Colon (tissue), 2 donors: ENCODE data around the gene MYOF.
"Not testable (repeated sequence)": the region's sequence is repeated elsewhere in the genome, so short reads cannot be mapped to it uniquely, and the experiment has no call there.

Source experiments
- FAIRE-seq: peaks from 2 replicates; lab custom pipeline; 2012; peaks lifted over from hg19 to GRCh38; lab: Jason Lieb, UNC
- donor health status: control.
- donor health status: control.

Gene MYOF

DNA sequence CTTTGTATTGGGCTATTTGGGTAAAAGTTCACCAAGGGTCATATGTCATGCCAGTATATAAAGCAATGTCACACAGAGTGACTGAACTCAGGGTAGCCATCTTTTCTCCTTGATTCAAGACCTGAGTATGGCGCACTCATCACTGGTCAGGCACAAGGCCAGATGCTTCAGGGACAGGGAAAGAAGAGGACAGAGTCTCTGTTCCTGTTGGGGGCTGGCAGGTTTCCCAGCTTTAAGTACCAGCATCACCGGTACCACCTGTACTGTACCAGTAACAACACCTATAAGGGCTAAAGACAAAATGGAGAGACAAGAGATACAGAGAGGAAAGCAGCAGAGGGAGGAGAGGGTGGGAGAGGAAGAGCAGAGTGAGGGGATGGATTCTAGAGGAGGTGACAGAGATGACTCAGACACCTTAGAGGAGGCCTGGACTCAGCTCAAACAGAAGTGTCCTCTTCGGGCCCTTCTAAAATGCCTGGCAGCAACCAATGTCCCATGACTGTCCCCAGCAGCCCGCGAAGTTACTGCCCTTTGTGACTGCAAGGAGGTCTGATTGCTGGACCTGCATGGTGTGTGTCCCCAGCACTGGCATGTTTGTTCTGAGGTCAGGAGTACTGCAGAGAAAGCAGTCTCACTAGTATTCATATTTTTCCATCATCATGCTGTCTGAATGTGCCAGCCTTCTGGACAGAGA, 191.3 kb downstream of the MYOF start:
- FAIRE-seq, result no peak

DNA sequence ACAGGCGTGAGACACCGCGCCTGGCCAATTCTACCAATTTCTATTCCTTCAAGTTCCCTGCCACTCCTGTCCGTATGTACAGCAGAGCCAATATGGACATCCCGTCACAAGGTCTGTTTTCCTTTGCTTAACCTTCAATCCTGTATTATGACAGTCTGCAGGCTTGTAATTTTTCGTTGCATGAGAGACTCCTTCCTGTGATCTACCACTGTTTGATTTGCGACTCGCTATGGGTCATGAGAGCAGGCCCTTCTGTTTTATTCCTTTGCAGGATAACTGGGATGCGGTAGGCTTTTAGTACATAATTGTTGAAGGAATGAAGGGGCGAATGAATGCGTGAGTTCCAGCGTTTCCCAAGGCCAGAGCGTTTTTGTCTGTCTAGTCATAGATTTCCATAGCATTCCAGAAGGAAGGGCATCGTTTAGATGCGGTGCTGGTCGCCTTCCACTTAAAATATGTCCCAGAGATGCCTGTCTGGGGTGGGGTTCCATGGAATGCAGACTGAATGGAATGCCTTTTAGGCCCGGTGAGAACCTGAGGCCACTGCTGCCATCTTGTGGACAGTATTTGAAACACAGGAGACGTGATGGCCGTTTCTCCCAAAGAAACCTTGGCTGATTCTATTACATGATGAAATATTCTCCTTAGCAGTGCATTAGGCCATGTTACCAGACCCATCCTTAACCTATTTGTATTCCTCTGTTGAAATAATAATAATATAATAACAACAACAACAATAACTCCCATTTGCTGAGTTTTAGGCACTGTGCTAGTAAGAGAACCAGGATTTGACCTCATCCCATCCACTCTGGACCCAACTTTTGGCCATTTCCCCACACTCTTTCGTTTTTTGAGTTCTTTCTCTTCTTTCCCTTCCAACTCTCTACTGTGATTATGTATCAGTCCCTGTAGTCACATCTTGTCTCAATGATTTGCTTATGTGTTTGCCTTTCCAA, 193.2 kb downstream of the MYOF start:
- no peak for FAIRE-seq

DNA sequence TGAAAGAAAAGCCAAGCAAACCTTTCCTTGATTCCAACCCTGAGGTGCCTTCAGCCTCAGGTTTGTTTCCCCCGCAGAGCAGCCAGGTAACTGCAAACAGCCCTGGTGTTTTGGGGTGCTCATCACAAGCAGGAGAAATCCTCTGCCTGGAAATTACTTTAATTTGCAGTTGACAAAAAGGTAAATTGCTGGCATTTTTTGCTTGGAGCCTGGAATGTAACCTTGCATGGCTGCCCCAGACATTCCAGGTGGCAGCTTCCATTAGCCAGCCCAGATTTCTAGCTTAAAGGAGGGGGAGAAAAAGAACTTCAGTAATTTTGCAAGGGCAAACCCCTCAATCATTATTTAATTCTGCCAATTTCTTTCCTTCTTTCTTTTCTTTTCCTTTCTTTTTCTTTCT, 194.4 kb downstream of the MYOF start:
- FAIRE-seq, result no peak

DNA sequence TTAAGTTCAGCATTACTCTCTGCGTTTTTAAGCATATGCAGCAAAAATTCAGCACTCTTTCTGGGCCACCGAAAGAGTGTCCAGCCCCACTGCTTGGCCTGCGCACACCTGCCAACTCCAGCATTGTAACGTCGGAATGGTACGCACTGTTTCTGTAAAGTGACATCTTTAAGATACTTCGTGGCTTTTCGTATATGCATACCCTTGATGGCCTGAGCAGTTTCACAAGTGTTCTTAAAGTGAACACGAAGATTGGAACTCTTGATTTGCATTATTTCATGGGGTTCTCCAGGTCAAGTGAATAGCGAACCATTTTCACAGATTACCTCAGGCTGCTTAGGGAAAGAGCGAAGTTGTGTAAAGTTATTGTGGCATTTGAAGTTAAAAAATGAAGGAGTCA, 197.9 kb downstream of the MYOF start:
- FAIRE-seq, result not testable (repeated sequence)

DNA sequence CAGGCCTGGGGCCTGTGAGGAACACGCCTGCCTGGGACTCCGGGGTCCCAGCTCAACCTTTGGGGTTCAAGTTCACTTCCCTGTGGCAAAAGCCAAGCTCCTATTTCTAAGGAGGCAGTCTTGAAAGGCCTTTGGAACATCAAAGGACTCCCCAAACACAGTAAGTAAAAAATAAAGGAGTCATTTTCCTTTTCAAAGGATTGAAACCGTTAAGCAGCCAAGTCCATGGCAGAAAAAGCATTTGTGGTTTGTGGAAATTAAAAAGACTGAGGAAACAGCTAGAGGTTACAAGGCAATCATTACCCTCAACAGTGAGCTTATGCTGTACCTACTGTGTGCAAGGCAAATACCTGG, 200.8 kb downstream of the MYOF start:
- no peak for FAIRE-seq

DNA sequence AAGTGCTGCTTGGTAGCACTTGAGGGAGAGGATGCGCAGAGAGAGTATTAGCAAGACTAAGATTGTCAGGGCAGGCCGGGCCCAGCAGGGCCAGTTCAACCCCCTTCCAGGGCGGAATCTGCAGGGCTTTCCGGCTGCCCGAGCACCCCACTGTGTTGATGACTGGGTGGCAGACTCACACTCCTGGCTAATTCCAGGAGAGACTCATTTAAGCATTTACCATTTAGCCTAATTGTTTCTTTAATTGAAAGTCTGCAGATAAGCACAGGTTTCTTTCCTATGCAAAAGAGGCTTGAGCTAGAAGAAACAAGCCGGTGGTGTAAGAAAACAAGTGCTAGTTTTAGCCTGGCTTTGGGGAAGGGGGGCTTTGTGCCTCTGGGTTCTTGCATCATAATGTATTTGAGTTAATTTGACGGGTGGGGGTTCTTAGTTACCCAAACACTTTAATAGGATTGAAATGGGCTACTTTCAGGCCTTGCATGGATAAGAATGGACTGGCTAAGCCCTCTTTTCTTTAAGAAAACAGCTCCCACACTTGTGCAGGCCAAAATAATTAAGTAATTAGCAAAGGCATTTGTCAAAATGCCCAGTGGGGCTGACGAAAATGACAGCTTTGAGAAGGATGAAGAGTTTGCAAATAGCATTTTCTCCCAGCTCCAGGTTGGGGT, 201.3 kb downstream of the MYOF start:
- FAIRE-seq, result no peak

DNA sequence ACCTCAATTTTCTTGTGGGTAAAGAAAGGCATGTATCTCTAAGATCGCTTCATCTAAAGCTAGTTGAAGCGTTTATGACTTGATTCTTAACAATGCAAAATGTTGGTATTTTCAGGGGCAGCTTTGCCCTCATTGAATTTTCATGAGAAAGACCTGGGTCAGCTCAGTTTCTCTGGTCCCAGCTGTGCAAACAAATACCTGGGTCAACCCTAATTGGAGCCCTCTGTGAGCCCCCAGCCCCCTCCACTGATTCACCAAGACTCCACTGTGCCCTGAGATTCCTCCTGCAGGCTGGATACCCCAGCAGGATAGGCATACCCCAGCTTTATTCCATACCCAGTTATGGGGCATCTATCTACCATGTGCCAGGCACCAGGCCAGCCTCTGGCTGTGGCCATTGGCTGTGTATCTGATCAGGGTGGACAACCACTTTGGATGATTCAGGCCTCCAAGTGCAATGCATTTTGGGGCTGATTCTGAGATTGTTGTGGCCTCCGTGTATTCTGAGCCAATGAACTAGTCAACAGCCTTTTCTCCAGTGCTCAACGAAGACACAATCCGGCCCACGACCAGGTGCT, 201.9 kb downstream of the MYOF start:
- FAIRE-seq, result no peak

DNA sequence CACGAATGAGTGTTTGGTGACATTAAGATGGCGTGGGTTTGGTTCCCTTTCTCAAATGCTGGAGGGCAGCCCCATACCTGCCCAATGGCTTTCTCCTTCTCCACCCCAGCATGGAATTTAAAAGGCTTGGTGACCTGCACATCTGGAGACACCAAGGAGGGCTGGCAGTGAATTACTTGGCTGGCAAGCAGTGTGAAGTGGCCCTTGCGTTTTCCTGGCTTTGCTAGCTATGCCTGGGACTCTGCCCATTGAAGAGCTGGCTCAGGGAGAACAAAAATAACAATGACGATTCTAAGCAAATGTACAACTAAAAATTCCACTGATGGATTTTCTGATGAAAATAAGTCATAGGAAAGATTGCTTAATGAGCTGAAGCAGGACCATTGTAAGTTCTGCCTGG, 204.8 kb downstream of the MYOF start:
- FAIRE-seq, result no peak

DNA sequence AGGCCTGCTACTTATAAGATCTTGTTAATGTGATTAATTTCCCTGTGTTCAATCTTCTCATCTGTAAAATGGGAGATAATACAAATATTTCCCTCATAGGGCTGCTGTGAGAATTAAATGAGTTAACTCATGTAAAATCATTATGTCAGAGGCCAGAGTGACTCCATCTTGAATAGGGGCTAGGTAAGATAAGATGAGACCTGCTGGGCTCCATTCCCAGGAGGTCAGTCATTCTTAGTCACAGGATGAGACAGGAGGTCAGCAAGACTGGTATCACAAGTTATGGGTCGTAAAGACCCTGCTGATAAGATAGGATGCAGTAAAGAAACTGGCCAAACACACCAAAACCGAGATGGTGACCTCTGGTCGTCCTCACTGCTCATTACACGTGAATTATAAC, 207.7 kb downstream of the MYOF start:
- no peak for FAIRE-seq

DNA sequence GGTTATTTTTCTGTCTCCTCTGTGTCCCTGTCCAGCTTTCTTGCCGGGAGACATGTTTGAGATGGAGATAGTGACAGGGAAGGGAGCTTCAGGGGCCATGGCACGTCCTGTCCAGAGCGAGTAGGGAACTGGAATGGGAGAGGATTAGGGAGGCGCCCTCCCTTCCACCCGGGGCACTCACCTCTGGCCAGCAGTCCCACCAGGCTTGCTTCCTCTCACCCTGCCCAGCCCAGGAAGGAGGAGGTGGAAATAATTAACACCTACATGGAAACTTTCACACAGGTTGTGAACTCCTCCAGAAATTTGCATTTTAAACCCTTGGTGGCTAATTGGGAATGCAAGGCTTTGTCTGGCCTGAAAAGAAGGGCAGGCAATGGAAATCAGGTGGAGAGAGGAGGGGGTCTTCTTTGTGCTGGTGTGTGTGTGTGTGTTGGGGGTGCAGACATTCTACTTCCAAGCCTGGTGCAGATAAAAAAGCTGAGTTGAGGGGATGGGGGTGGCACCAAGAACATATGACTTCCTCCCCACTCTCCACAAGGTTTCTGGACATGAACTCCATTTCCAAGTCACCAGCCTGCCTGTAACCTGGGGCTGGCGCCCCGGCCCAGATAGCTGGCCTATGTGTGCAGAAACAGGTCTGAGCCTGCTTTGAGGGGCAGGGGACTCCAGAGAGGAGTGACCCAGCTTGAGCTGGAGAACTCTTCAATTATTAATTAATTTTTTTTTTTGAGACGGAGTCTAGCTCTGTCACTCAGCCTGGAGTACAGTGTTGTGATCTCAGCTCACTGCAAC, 209.1 kb downstream of the MYOF start:
- no peak for FAIRE-seq

DNA sequence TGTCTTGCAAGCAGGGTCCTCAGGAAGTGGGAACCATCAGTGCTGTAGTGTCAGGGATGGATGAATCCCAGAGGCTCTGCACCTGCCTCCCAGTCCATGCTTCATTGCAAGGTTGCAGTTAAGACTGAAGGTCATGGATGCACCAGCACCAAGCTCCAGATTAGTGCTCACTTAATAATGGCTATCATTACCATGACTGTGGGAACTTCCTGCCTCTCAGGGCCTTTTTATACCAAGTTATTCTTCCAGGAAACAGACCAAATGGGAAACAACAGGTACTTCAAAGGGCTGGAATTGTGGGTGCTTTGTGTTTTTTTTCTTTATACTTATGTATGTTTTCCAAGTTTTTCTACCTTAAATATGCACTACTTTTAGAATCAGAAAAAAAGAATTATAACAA, 210.8 kb downstream of the MYOF start:
- FAIRE-seq, result no peak

DNA sequence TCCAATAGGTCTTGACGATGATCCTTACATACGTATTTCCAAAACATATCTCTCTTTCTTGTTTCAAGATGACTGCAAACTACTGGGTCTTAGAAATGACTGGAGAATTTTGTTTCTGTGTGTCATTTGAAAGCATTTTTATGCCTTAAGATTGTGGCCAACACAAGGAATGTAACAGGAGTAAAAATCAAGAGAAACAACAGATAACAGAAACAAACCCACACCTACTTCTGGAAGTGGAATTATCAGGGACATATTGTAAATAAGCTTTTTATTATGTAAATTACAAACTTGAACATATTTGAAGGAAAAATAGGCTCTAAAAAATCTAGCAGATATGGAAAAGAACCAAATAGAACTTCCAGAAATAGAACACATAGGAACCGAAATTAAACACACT, 212.9 kb downstream of the MYOF start:
- FAIRE-seq, result no peak

DNA sequence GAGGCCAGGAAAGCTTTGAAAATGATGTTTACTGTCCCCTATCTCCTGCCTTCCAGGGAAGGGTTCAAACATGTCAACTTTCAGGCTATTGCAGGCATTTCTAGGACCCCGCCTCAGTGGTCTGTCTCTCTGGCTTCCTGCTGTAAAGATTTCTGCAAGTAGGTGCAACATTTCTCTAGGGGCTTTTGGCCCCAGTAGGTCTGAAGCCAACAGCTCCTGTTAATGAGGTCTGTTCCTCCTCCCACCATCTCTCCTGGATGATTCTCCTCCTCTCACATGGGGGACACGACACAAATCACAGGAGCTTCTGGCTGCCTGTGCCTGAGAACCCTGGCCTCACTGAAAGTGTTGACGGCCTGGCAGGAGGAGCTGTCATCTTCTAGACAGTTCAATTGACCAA, 214.1 kb downstream of the MYOF start:
- no peak for FAIRE-seq

DNA sequence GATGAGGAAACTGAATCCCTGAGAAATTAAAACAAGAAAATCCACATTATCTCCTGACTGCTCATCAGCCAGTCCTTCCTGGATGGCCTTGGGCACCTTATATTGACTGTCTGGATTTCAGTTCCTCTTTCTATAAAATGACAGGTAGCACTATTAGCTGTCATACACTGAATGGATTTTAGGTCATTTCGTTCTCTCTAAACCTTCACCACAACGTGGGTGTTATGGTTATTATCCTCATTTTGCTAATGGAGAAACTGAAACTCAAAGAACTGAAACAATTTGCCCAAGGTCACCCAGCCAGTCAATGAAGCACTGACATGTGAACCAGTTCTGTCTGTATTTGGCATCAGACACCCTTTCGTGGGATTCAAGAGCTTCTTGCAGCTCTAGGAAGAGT, 214.6 kb downstream of the MYOF start:
- FAIRE-seq, result no peak

DNA sequence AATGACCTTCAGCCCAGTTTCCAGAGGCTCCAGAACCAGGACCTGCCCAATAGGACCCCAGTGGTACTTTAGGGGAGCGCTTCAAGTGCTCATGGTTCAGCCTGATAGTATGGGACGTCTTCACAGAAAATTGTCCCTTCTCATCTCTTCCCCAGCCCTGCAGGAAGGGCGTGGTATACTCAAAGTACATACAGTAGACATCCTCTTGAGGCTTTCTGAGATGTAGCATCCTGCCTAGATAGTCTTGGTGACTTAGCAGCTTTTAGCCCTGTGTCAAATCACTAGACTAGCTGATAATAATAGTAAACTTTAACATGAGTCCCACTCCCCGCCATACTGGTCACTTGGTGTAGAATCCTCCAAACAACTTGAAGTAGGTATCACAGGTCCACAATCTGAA, 215.3 kb downstream of the MYOF start:
- no peak for FAIRE-seq

DNA sequence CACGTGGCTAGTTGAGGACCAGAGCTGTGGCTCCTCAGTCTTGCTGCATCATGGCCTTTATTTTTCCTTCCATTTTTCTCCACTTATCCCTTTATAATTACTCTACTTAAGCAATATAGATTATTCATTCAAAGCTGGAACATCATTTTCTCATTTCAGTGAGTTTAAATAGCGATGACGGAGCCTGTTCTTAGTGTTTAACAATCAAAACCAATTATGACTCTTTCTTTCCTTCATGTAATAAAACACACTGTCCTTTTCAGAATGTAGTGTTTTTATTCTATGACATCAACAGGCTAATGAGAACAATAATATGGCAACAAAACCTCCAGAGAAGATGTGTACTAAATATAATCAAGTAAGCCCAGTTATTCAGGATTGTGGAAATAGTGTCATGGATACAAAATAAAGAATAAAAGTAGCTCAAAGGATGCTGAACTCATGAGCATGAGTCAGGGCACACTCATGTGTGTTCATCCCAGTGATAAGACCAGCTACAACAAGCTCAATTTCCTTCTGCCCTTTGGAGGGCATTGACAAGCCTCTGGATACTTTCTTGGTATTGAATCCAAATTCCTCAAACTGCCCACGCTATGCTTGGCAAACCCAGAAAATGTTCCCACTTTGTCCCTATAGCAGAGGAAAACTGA, 220.0 kb downstream of the MYOF start:
- no peak for FAIRE-seq

DNA sequence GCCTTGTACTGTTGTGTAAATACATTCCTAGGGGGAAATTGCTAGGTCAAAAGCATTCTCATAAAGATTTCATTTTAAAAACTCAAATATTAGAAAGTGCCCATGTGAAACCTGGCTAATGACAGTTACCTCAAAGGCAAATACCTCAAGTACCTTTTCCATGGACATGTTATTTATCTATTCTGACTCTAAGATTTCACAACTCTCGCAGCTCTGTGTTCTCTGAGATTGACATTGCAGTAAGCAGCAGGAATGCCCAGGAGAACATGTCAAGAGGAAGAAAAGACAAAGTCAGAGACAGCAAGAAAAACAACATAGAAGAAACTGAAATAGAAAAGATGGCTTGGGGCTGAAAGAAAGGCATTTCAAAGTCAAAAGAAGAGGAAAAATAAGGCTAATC, 221.0 kb downstream of the MYOF start:
- FAIRE-seq, result no peak

DNA sequence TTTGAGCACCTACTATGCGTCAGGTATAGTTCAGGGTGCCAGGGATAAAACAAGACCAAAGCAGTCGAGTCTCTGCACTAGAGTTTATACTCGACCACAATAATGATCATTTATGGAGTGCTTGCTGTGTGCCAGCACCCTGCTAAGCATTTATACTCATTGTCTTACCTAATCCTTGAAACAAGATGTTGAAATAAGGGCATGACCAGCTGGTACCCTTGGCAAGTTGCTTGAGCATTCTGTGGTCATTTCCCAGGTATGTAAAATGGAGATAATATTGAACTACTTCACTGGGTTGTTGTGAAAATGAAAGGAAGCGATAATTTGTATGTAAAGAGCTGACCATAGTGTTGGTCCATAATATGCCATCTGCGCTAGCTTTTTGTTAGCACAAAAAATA, 223.0 kb downstream of the MYOF start:
- no peak for FAIRE-seq
